ENCODE measurements around the gene GPATCH2L.

GPATCH2L gene

GRCh38 chr14:76261371-76261811, 109.7 kb downstream of the GPATCH2L start:
- DNase-seq (ENCODE audit: low read depth): no peak
- H3K4me3 ChIP-seq (ENCODE audit: low read length): no peak overlapping the region
- no peak for TF ChIP-seq CTCF (conservative IDR thresholded peaks at IDR 0.05; ENCODE audit: low read depth, low read length)

- TF ChIP-seq CTCF (conservative IDR thresholded peaks at IDR 0.05; ENCODE audit: low read depth, low read length): no peak
- no peak overlapping the region for H3K4me3 ChIP-seq (ENCODE audit: low read length)
- DNase-seq (ENCODE audit: low read depth): no peak
Observed at GRCh38 chr14:76262641-76263040, 110.9 kb downstream of the GPATCH2L start.

Measured in retinal pigment epithelial cell (primary cell).